Endodermal cell (in vitro differentiated cells): Measurements from ENCODE around the gene MICU1. TPM values are rescaled to one million over a fixed set of nuclear protein-coding genes. Genes with fewer than 3 reads are reported as not detected.

Experiments
- DNase-seq: peaks from one replicate; pipeline ENCODE4 v3.0.0-alpha.2; 2017
- H3K27ac ChIP-seq: 2 replicates; pipeline ENCODE4 v1.5.1; 2013; ENCODE audit warnings: mild to moderate bottlenecking, low read depth, low read length, moderate library complexity
- H3K27me3 ChIP-seq: 2 replicates; pipeline ENCODE4 v1.6.1; 2013; ENCODE audit warnings: mild to moderate bottlenecking, low read length, moderate library complexity; ENCODE audit not compliant: insufficient read depth, control insufficient read depth, poor library complexity, severe bottlenecking
- H3K36me3 ChIP-seq: 2 replicates; pipeline ENCODE4 v1.7.0; 2013; ENCODE audit warnings: mild to moderate bottlenecking, low read length, moderate library complexity; ENCODE audit not compliant: control insufficient read depth, insufficient read depth
- H3K4me1 ChIP-seq: one replicate; pipeline ENCODE4 v1.7.0; 2013; ENCODE audit warnings: low read length; ENCODE audit not compliant: control insufficient read depth, insufficient read depth
- H3K4me3 ChIP-seq: 2 replicates; pipeline ENCODE4 v1.5.1; 2013; ENCODE audit warnings: mild to moderate bottlenecking, low read length, moderate library complexity
- H3K9ac ChIP-seq: 2 replicates; pipeline ENCODE4 v1.6.1; 2013; ENCODE audit warnings: mild to moderate bottlenecking, low read length, moderate library complexity; ENCODE audit not compliant: poor library complexity, severe bottlenecking; ENCODE audit errors: extremely low read depth
- H3K9me3 ChIP-seq: 2 replicates; pipeline ENCODE4 v1.6.1; 2013; ENCODE audit warnings: mild to moderate bottlenecking, low read length, moderate library complexity; ENCODE audit not compliant: control insufficient read depth
- H3K27ac Mint-ChIP-seq: 2 replicates; pipeline ENCODE4 v1.8.0; 2020; ENCODE audit warnings: mixed read lengths
- H3K27me3 Mint-ChIP-seq: 2 replicates; pipeline ENCODE4 v1.8.0; 2021; ENCODE audit warnings: mild to moderate bottlenecking, mixed read lengths; ENCODE audit not compliant: insufficient read depth
- H3K36me3 Mint-ChIP-seq: 2 replicates; pipeline ENCODE4 v1.8.0; 2020; ENCODE audit warnings: low read depth, mixed read lengths
- H3K4me1 Mint-ChIP-seq: 2 replicates; pipeline ENCODE4 v1.8.0; 2020; ENCODE audit warnings: mixed read lengths
- H3K4me3 Mint-ChIP-seq: 2 replicates; pipeline ENCODE4 v1.8.0; 2020; ENCODE audit warnings: mild to moderate bottlenecking, moderate library complexity, mixed read lengths
- H3K9me3 Mint-ChIP-seq: 2 replicates; pipeline ENCODE4 v1.8.0; 2020; ENCODE audit warnings: mild to moderate bottlenecking, mixed read lengths
- CTCF ChIP-seq: fragments of 200-600 bp; sonication (generic); conservative IDR thresholded peaks from 2 replicates; pipeline ENCODE4 v1.5.0; 2021; ENCODE audit warnings: antibody characterized with exemption, mild to moderate bottlenecking
- WGBS, 2 experiments: methylation state at CpG; one replicate each; pipeline versions ENCODE4 v1.1.5 to v1.1.7; 2013; ENCODE audit warnings: missing lambda C conversion rate in 2 of 2, mixed read lengths in 1 of 2; ENCODE audit not compliant: insufficient coverage in 1 of 2, insufficient read length in 1 of 2; 5-methylcytosine and 5-hydroxymethylcytosine counted together
- total RNA-seq, 2 donors: library from RNA; stranded (reverse); fragmentation: NEBNext Ultra II Directional in 1 of 2; extraction: Animal tissue kit (Norgen Biotek cat#: 25700) in 1 of 2; gene quantifications; 2 replicates in 1 of 2; 3 replicates in 1 of 2; pipeline ENCODE4 v1.2.1, GENCODE V29; 2021

Gene MICU1
- total RNA-seq, 2 donors from 2014 or later = 41.9 to 54.9 TPM

- H3K9me3 ChIP-seq = no peaks in the 10 kb centered on the region
- Mint-ChIP-seq H3K4me1 (peaks cover 23% of the 10 kb centered on the region), H3K4me3 (no peak overlapping the region), H3K27ac (no peak overlapping the region), H3K36me3 (no peaks in the 10 kb centered on the region), H3K9me3 (no peaks in the 10 kb centered on the region), H3K27me3 (peaks cover 6% of the 10 kb centered on the region)
- no peak for TF ChIP-seq CTCF
- H3K27me3 ChIP-seq = no peaks in the 10 kb centered on the region
- no peaks in the 10 kb centered on the region for H3K36me3 ChIP-seq
- H3K4me3 ChIP-seq = no peak overlapping the region
- DNase-seq = no peak
- WGBS, 2 experiments = 91 to 100% methylated on average over 2 to 3 of the region's 3 CpGs
- H3K9ac ChIP-seq = no peak overlapping the region
- H3K4me1 ChIP-seq = peaks cover 14% of the 10 kb centered on the region
- H3K27ac ChIP-seq = no peak overlapping the region
Measured at GRCh38 chr10:72322030-72322279, 303.9 kb downstream of the MICU1 start.

- H3K36me3 ChIP-seq = no peaks in the 10 kb centered on the region
- H3K9ac ChIP-seq = peak overlapping the region; percentile 33
- Mint-ChIP-seq H3K27me3 (peaks cover 6% of the 10 kb centered on the region), H3K9me3 (no peaks in the 10 kb centered on the region), H3K4me1 (peaks cover 23% of the 10 kb centered on the region), H3K27ac (peak overlapping the region; percentile 97), H3K36me3 (no peaks in the 10 kb centered on the region), H3K4me3 (no peak overlapping the region)
- no peaks in the 10 kb centered on the region for H3K27me3 ChIP-seq
- H3K4me3 ChIP-seq = no peak overlapping the region
- H3K27ac ChIP-seq = peak overlapping the region; percentile 79
- no peak for TF ChIP-seq CTCF
- peak; percentile 61 for DNase-seq
- no peaks in the 10 kb centered on the region for H3K9me3 ChIP-seq
- 43 to 72% methylated on average over 5 to 13 of the region's 13 CpGs for WGBS, 2 experiments
- H3K4me1 ChIP-seq = peaks cover 14% of the 10 kb centered on the region
Measured at GRCh38 chr10:72321248-72322029, 304.4 kb downstream of the MICU1 start.

- Mint-ChIP-seq H3K27me3 (peaks cover 6% of the 10 kb centered on the region), H3K9me3 (no peaks in the 10 kb centered on the region), H3K4me3 (no peak overlapping the region), H3K36me3 (no peaks in the 10 kb centered on the region), H3K27ac (peak overlapping the region; percentile 97), H3K4me1 (peaks cover 23% of the 10 kb centered on the region)
- H3K27ac ChIP-seq = peak overlapping the region; percentile 79
- TF ChIP-seq CTCF = no peak
- H3K9ac ChIP-seq = peak overlapping the region; percentile 33
- H3K27me3 ChIP-seq = no peaks in the 10 kb centered on the region
- peaks cover 14% of the 10 kb centered on the region for H3K4me1 ChIP-seq
- no peak overlapping the region for H3K4me3 ChIP-seq
- no peaks in the 10 kb centered on the region for H3K9me3 ChIP-seq
- no peaks in the 10 kb centered on the region for H3K36me3 ChIP-seq
- peak; percentile 90 for DNase-seq
- WGBS, 2 experiments = 38 to 44% methylated on average over 10 to 12 of the region's 12 CpGs
Measured at GRCh38 chr10:72320676-72321247, 305.1 kb downstream of the MICU1 start.
